GM23338 (cell line): ENCODE measurements around the gene SAMHD1. TPM values are rescaled to one million over a fixed set of nuclear protein-coding genes. Genes with fewer than 3 reads are reported as not detected.

Source experiments
- ATAC-seq: fragments of 200-7000 bp; cut with Tn5 transposase; 3 replicates; pipeline ENCODE4 v1.9.1; 2020
- DNase-seq: peaks from one replicate; pipeline ENCODE4 v3.0.0-alpha.2; 2015; ENCODE audit warnings: low spot score
- H2AFZ ChIP-seq: fragments of 200-600 bp; sonication (generic); 2 replicates; pipeline ENCODE4 v1.8.0; 2016; ENCODE audit warnings: antibody characterized with exemption, mild to moderate bottlenecking, moderate library complexity
- H3F3A ChIP-seq: fragments of 200-600 bp; sonication (generic); replicated peaks from 2 replicates; pipeline ENCODE4 v1.8.0; 2017; ENCODE audit warnings: antibody characterized with exemption, mixed run types, low read depth
- H3K27ac ChIP-seq: fragments of 200-600 bp; sonication (generic); 2 replicates; pipeline ENCODE4 v1.6.1; 2016; ENCODE audit warnings: low read depth
- H3K27me3 ChIP-seq: fragments of 200-600 bp; sonication (generic); 2 replicates; pipeline ENCODE4 v1.8.0; 2016; ENCODE audit warnings: mild to moderate bottlenecking, mixed run types, moderate library complexity; ENCODE audit not compliant: insufficient read depth
- H3K36me3 ChIP-seq: fragments of 200-600 bp; sonication (generic); 2 replicates; pipeline ENCODE4 v1.8.0; 2016; ENCODE audit warnings: mild to moderate bottlenecking; ENCODE audit not compliant: insufficient read depth
- H3K4me1 ChIP-seq: fragments of 200-600 bp; sonication (generic); 2 replicates; pipeline ENCODE4 v1.8.0; 2016; ENCODE audit warnings: mild to moderate bottlenecking, moderate library complexity; ENCODE audit not compliant: insufficient read depth
- H3K4me2 ChIP-seq: fragments of 200-600 bp; sonication (generic); 2 replicates; pipeline ENCODE4 v1.7.1; 2017; ENCODE audit warnings: mixed run types
- H3K4me3 ChIP-seq: fragments of 200-600 bp; sonication (generic); 2 replicates; pipeline ENCODE4 v1.6.1; 2016; ENCODE audit warnings: mixed run types
- H3K79me2 ChIP-seq: fragments of 200-600 bp; sonication (generic); replicated peaks from 2 replicates; pipeline ENCODE4 v1.8.0; 2017; ENCODE audit warnings: mild to moderate bottlenecking; ENCODE audit not compliant: insufficient read depth
- H3K9me2 ChIP-seq: fragments of 200-600 bp; sonication (generic); 2 replicates; pipeline ENCODE4 v1.8.0; 2017; ENCODE audit not compliant: insufficient read depth
- H4K20me1 ChIP-seq: fragments of 200-600 bp; sonication (generic); replicated peaks from 2 replicates; pipeline ENCODE4 v1.8.0; 2017; ENCODE audit warnings: mild to moderate bottlenecking; ENCODE audit not compliant: insufficient read depth
- H3K27ac Mint-ChIP-seq: 2 replicates; pipeline ENCODE4 v1.8.0; 2020; ENCODE audit warnings: inconsistent platforms, mild to moderate bottlenecking, moderate library complexity, mixed read lengths
- H3K27me3 Mint-ChIP-seq: 3 replicates; pipeline ENCODE4 v1.8.0; 2022; ENCODE audit warnings: low read depth, mild to moderate bottlenecking, moderate library complexity, mixed read lengths, inconsistent platforms; ENCODE audit not compliant: insufficient read depth, poor library complexity
- H3K36me3 Mint-ChIP-seq: 3 replicates; pipeline ENCODE4 v1.8.0; 2021; ENCODE audit warnings: low read depth, mild to moderate bottlenecking, inconsistent platforms, moderate library complexity, mixed read lengths
- H3K4me1 Mint-ChIP-seq: 3 replicates; pipeline ENCODE4 v1.8.0; 2020; ENCODE audit warnings: mild to moderate bottlenecking, inconsistent platforms, mixed read lengths
- H3K4me3 Mint-ChIP-seq: 3 replicates; pipeline ENCODE4 v1.8.0; 2021; ENCODE audit warnings: moderate library complexity, mild to moderate bottlenecking, inconsistent platforms, mixed read lengths
- H3K9me3 Mint-ChIP-seq: 3 replicates; pipeline ENCODE4 v1.8.0; 2020; ENCODE audit warnings: moderate library complexity, mild to moderate bottlenecking, inconsistent platforms, mixed read lengths
- CREB1 ChIP-seq: fragments of 250-450 bp; sonication (Bioruptor Pico); IDR thresholded peaks from 2 replicates; pipeline ENCODE4 v1.5.0; 2020; ENCODE audit warnings: low read depth, mild to moderate bottlenecking, moderate library complexity
- CTCF ChIP-seq, 2 experiments: fragments of 200-600 bp in 1 of 2; sonication (generic) in 1 of 2; conservative IDR thresholded peaks; 2 replicates each; pipeline versions ENCODE4 v1.5.1 to v1.6.1; 2016 to 2017; ENCODE audit warnings: antibody characterized with exemption in 2 of 2, low read depth in 2 of 2, mild to moderate bottlenecking in 2 of 2, moderate library complexity in 1 of 2
- ETS1 ChIP-seq: IDR thresholded peaks from 2 replicates; pipeline ENCODE4 v1.6.1; 2016; ENCODE audit warnings: antibody characterized with exemption
- EZH2 ChIP-seq: fragments of 200-600 bp; sonication (generic); IDR thresholded peaks from one replicate; pipeline ENCODE4 v1.8.0; 2017; ENCODE audit warnings: antibody characterized with exemption, mild to moderate bottlenecking, low read depth; ENCODE audit not compliant: unreplicated experiment
- EZH2phosphoT487 ChIP-seq: fragments of 200-600 bp; sonication (generic); IDR thresholded peaks from one replicate; pipeline ENCODE4 v1.8.1; 2018; ENCODE audit warnings: antibody characterized with exemption; ENCODE audit not compliant: unreplicated experiment
- JUNB ChIP-seq: IDR thresholded peaks from one replicate; pipeline ENCODE4 v1.6.1; 2016; ENCODE audit warnings: antibody characterized with exemption; ENCODE audit not compliant: unreplicated experiment
- NANOG ChIP-seq: IDR thresholded peaks from 2 replicates; pipeline ENCODE4 v1.6.1; 2016; ENCODE audit warnings: antibody characterized with exemption, borderline replicate concordance
- REST ChIP-seq: IDR thresholded peaks from one replicate; pipeline ENCODE4 v1.6.1; 2018; ENCODE audit warnings: antibody characterized with exemption; ENCODE audit not compliant: unreplicated experiment
- STAT1 ChIP-seq: IDR thresholded peaks from one replicate; pipeline ENCODE4 v1.6.1; 2016; ENCODE audit warnings: antibody characterized with exemption; ENCODE audit not compliant: unreplicated experiment
- ZNF114 ChIP-seq: fragments of 250-450 bp; sonication (Bioruptor Pico); IDR thresholded peaks from 2 replicates; pipeline ENCODE4 v1.5.0; 2020; ENCODE audit warnings: mild to moderate bottlenecking, moderate library complexity
- ZNF331 ChIP-seq: fragments of 250-450 bp; sonication (Bioruptor Pico); IDR thresholded peaks from 2 replicates; pipeline ENCODE4 v1.5.0; 2020; ENCODE audit warnings: low read depth, mild to moderate bottlenecking, moderate library complexity
- ZNF462 ChIP-seq: fragments of 250-450 bp; sonication (Bioruptor Pico); IDR thresholded peaks from 2 replicates; pipeline ENCODE4 v1.5.0; 2020; ENCODE audit warnings: mild to moderate bottlenecking, moderate library complexity
- polyA plus RNA-seq: library from polyadenylated mRNA; unstranded; fragments of >200 nt; fragmentation: Nextera tagmentation; extraction: Ambion mirVana; gene quantifications from 2 replicates; pipeline ENCODE4 v1.2.1, GENCODE V29; 2016
- total RNA-seq: library from RNA; depleted of rRNA; stranded (reverse); fragments of >200 nt; shearing (Covaris generic); gene quantifications from 2 replicates; pipeline ENCODE4 v1.2.3, GENCODE V29; 2014

Gene SAMHD1
- total and polyA plus RNA-seq, 2 experiments from 2014 or later = 21.9 to 45.4 TPM

GRCh38 chr20:36971103-36971502 is 19.6 kb upstream of the SAMHD1 start (continued):
- no peak for TF ChIP-seq CREB1
- TF ChIP-seq NANOG = no peak
- TF ChIP-seq EZH2 = no peak
- no peak for TF ChIP-seq STAT1

GRCh38 chr20:36969478-36970186 is 18.1 kb upstream of the SAMHD1 start:
- H3K4me3 Mint-ChIP-seq = no peak overlapping the region
- TF ChIP-seq ZNF331 (CRISPR knock-in tag) (no peak), CREB1 (no peak), ZNF462 (CRISPR knock-in tag) (no peak), ZNF114 (no peak), JUNB (no peak), NANOG (no peak), EZH2phosphoT487 (no peak), REST (no peak), STAT1 (no peak), CTCF (conservative IDR thresholded peaks at IDR 0.05; ENCODE audit: low read depth in 2 of 2) (no peak), ETS1 (no peak)

More at GRCh38 chr20:36969478-36970186, 18.1 kb upstream of the SAMHD1 start:
- ATAC-seq (no peak), DNase-seq (no peak)
- Histone ChIP-seq H3K27ac (no peak overlapping the region), H2AFZ (peak overlapping the region; percentile 90), H3K4me2 (no peak overlapping the region), H3K36me3 (no peaks in the 10 kb centered on the region), H3K27me3 (no peaks in the 10 kb centered on the region), H3F3A (no peaks in the 10 kb centered on the region), H3K4me3 (no peak overlapping the region), H3K4me1 (0 out of 2 replicates have a peak, but pooled peaks cover 4% of the 10 kb centered on the region), H3K79me2 (no peaks in the 10 kb centered on the region), H4K20me1 (no peaks in the 10 kb centered on the region), H3K9me2 (no peaks in the 10 kb centered on the region)
- no peak overlapping the region for H3K27ac Mint-ChIP-seq
- no peaks in the 10 kb centered on the region; the same call in 2 of the 3 replicates for H3K36me3 Mint-ChIP-seq
- peaks cover 4% of the 10 kb centered on the region; the same call in 1 of the 3 replicates for H3K4me1 Mint-ChIP-seq
- H3K27me3 Mint-ChIP-seq = peaks cover 4% of the 10 kb centered on the region
- H3K9me3 Mint-ChIP-seq = no peaks in the 10 kb centered on the region
